Stimulated activated CD4-positive, alpha-beta T cell treated with anti-CD3 and anti-CD28 coated beads, TNF-alpha, amount 100 ng/mL, for 4 hours (primary cell): ENCODE results near the gene TPCN1.

Experiments
- DNase-seq, 3 experiments: peaks; one replicate each; pipeline ENCODE4 v3.0.0-alpha.2; 2020; ENCODE audit warnings: low read depth in 3 of 3

The TPCN1 gene

GRCh38 chr12:113310489-113310888 lies 89.2 kb downstream of the TPCN1 start:
- no peak for DNase-seq

- no peak for DNase-seq
Observed at GRCh38 chr12:113314121-113314529, 92.9 kb downstream of the TPCN1 start.

- DNase-seq: no peak
Observed at GRCh38 chr12:113315358-113315757, 94.1 kb downstream of the TPCN1 start.

GRCh38 chr12:113316155-113316554 lies 94.9 kb downstream of the TPCN1 start:
- no peak for DNase-seq

- DNase-seq: no peak
Observed at GRCh38 chr12:113317122-113317521, 95.9 kb downstream of the TPCN1 start.

GRCh38 chr12:113318046-113318656 lies 96.9 kb downstream of the TPCN1 start:
- no peak for DNase-seq

GRCh38 chr12:113318900-113319628 lies 97.8 kb downstream of the TPCN1 start:
- DNase-seq: no peak

GRCh38 chr12:113320401-113320800 lies 99.1 kb downstream of the TPCN1 start:
- no peak for DNase-seq

- no peak for DNase-seq
Observed at GRCh38 chr12:113322343-113322742, 101.1 kb downstream of the TPCN1 start.

- DNase-seq: no peak
Observed at GRCh38 chr12:113325916-113326315, 104.7 kb downstream of the TPCN1 start.

- DNase-seq: no peak
Observed at GRCh38 chr12:113326775-113327395, 105.6 kb downstream of the TPCN1 start.

- no peak for DNase-seq
Observed at GRCh38 chr12:113328368-113328889, 107.2 kb downstream of the TPCN1 start.

- DNase-seq: no peak
Observed at GRCh38 chr12:113329022-113329790, 107.9 kb downstream of the TPCN1 start.

GRCh38 chr12:113329791-113330417 lies 108.6 kb downstream of the TPCN1 start:
- DNase-seq: no peak

- DNase-seq: no peak
Observed at GRCh38 chr12:113330505-113330904, 109.2 kb downstream of the TPCN1 start.

GRCh38 chr12:113332688-113333417 lies 111.6 kb downstream of the TPCN1 start:
- DNase-seq: no peak

- no peak for DNase-seq
Observed at GRCh38 chr12:113333418-113333750, 112.1 kb downstream of the TPCN1 start.

GRCh38 chr12:113333877-113334785 lies 112.9 kb downstream of the TPCN1 start:
- DNase-seq: no peak

GRCh38 chr12:113334786-113335539 lies 113.7 kb downstream of the TPCN1 start, which contains the start of gene SLC8B1:
SLC8B1 (minus strand) TSS chr12:113335109; CDS start chr12:113332878, 2,231 bp downstream.
- peak; percentile 76 to 87 (median 85) for DNase-seq
